Ishikawa (cell line): ENCODE data around the gene CHCHD6.

Experiments
- EGR1 ChIP-seq: IDR thresholded peaks from 2 replicates; pipeline ENCODE4 v1.6.1; 2012
- EP300 ChIP-seq: IDR thresholded peaks from 2 replicates; pipeline ENCODE4 v1.6.1; 2012; ENCODE audit warnings: borderline replicate concordance
- RAD21 ChIP-seq: IDR thresholded peaks from 2 replicates; pipeline ENCODE4 v1.6.1; 2012; ENCODE audit warnings: low read depth
- REST ChIP-seq: IDR thresholded peaks from 2 replicates; pipeline ENCODE4 v1.6.1; 2012; ENCODE audit warnings: low read depth, mild to moderate bottlenecking

DNA sequence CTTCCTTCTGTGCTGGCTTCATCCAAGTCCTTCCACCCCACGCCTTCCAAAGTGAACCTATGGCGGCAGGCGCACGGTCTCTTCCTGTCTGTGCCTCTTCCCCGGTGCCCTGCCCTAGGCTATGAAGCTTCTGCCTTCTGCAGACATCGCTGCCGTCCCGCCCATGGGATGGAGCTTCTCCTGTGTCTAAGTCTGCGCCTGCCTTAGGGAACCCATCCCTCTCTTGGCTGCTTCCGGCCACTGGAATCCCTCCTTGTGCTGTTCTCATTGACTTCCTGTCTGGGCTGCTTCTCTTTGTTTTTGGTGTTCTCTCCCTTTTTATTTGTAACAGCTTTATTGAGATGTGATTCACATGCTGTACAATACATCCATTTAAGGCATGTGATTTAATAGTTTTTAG lies 17.2 kb downstream of the CHCHD6 start:
- no peak for TF ChIP-seq REST
- no peak for TF ChIP-seq EP300
- TF ChIP-seq EGR1 = no peak
- no peak for TF ChIP-seq RAD21
